Measurements from ENCODE around the gene KRT25. TPM values are rescaled to one million over a fixed set of nuclear protein-coding genes. Genes with fewer than 3 reads are reported as not detected.

KRT25 gene
- total and polyA plus RNA-seq, 2 of the 4 experiments (the other 2 are of a cell fraction) = not detected

- in situ Hi-C loops (cut with MboI; ENCODE audit: low sequenced_read_pairs) = no loop called here
Measured at GRCh38 chr17:40714473-40714872, 40.7 kb downstream of the KRT25 start.

More at GRCh38 chr17:40714473-40714872, 40.7 kb downstream of the KRT25 start:
- H3K79me1 ChIP-seq (ENCODE audit: low read depth in 1 of 2, low read length in 2 of 2) = no peaks in the 10 kb centered on the region
- no peak overlapping the region for H2AK9ac ChIP-seq (replicated peaks; ENCODE audit: low read depth, low read length, poor library complexity)
- H2BK15ac ChIP-seq (ENCODE audit: low read depth, low read length) = no peak overlapping the region
- H3K4me3 ChIP-seq (ENCODE audit: insufficient read depth, low read depth, low read length) = no peak overlapping the region
- no TSS peak for BruUV-seq (replicated peaks)
- no peak overlapping the region for H3K9ac ChIP-seq (ENCODE audit: low read depth, low read length)
- H4K8ac ChIP-seq (ENCODE audit: low read depth in 2 of 2, low read length in 2 of 2) = no peak overlapping the region
- DNase-seq = no peak
- H2BK20ac ChIP-seq (ENCODE audit: low read depth, low read length) = no peak overlapping the region
- no peaks in the 10 kb centered on the region for H3K36me3 ChIP-seq (ENCODE audit: control insufficient read depth, insufficient read depth, low read length)
- H3K23ac ChIP-seq (ENCODE audit: low read depth, low read length) = no peak overlapping the region
- H3K27me3 ChIP-seq (ENCODE audit: control insufficient read depth, insufficient read depth, low read length) = peaks cover 45% of the 10 kb centered on the region
- no peak overlapping the region for H2AK5ac ChIP-seq (ENCODE audit: low read depth, low read length)
- no peak overlapping the region for H4K91ac ChIP-seq (ENCODE audit: insufficient read depth, low read depth, low read length)
- ChIA-PET CTCF (no interaction called here), POLR2A (ENCODE audit: unreplicated experiment) (no interaction called here)
- dilution Hi-C loops (cut with HindIII; ENCODE audit: low sequenced_read_pairs, unreplicated experiment) = no loop called here
- H3K18ac ChIP-seq (ENCODE audit: low read depth, low read length) = no peak overlapping the region
- H3K56ac ChIP-seq (ENCODE audit: extremely low read depth, insufficient read depth, low read length) = no peak overlapping the region
- no peak overlapping the region for H3K14ac ChIP-seq (replicated peaks; ENCODE audit: low read depth, low read length)
- no peak overlapping the region for H4K5ac ChIP-seq (ENCODE audit: low read depth, low read length)
- H2BK120ac ChIP-seq (ENCODE audit: low read depth, low read length) = no peak overlapping the region
- H4K20me1 ChIP-seq (ENCODE audit: insufficient read depth, low read length) = no peaks in the 10 kb centered on the region
- no peaks in the 10 kb centered on the region for H3K9me3 ChIP-seq (ENCODE audit: control insufficient read depth, insufficient read depth, low read length)
- TF ChIP-seq USF2 (IDR thresholded peaks at IDR 0.05; ENCODE audit: low read depth, low read length) (no peak), RCOR1 (IDR thresholded peaks at IDR 0.05; ENCODE audit: insufficient replicate concordance, low read length) (no peak), SMC3 (IDR thresholded peaks at IDR 0.05; ENCODE audit: low read depth, low read length) (no peak), RAD21 (IDR thresholded peaks at IDR 0.05; ENCODE audit: low read length) (no peak), BHLHE40 (IDR thresholded peaks at IDR 0.05; ENCODE audit: low read depth, low read length) (no peak), MAZ (IDR thresholded peaks at IDR 0.05; ENCODE audit: borderline replicate concordance, low read depth, low read length) (no peak), ELK1 (IDR thresholded peaks at IDR 0.05; ENCODE audit: borderline replicate concordance, low read depth, low read length) (no peak), CEBPB (IDR thresholded peaks at IDR 0.05; ENCODE audit: low read depth, low read length) (no peak), RFX5 (IDR thresholded peaks at IDR 0.05; ENCODE audit: low read depth, low read length) (no peak)
- H3K4me1 ChIP-seq (ENCODE audit: control insufficient read depth, insufficient read depth, low read length) = no peaks in the 10 kb centered on the region
- H3K4me2 ChIP-seq (ENCODE audit: low read depth, low read length) = no peak overlapping the region
- no peaks in the 10 kb centered on the region for H3K9me1 ChIP-seq (ENCODE audit: insufficient read depth, low read length)
- no peak overlapping the region for H2BK5ac ChIP-seq (ENCODE audit: low read depth, low read length, poor library complexity, severe bottlenecking)
- H3K4ac ChIP-seq (ENCODE audit: low read depth, low read length) = no peak overlapping the region
- no peak for ATAC-seq (ENCODE audit: low read depth)
- WGBS, 2 experiments (ENCODE audit: extremely low coverage in 2 of 2, insufficient read length in 1 of 2) = no CpG with 5 or more reads among the region's 6 CpGs
- H3K27ac ChIP-seq (ENCODE audit: insufficient read depth, low read length) = no peak overlapping the region
- no peak overlapping the region for H2AFZ ChIP-seq (replicated peaks; ENCODE audit: low read length, poor library complexity)
- intact Hi-C loops (cut with micrococcal nuclease) = no loop called here
